Brain pericyte (primary cell): Measurements from ENCODE around the gene TLCD1.
A peak's percentile ranks its signal among the peaks of the same experiment; 100 is the strongest.

Experiments
- DNase-seq: peaks from one replicate; pipeline ENCODE4 v3.0.0-alpha.2; 2012; ENCODE audit warnings: low read depth, low spot score

The TLCD1 gene, protein sequence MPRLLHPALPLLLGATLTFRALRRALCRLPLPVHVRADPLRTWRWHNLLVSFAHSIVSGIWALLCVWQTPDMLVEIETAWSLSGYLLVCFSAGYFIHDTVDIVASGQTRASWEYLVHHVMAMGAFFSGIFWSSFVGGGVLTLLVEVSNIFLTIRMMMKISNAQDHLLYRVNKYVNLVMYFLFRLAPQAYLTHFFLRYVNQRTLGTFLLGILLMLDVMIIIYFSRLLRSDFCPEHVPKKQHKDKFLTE

GRCh38 chr17:28726226-28726626 lies at the start of gene TLCD1:
Gene TLCD1 (minus strand): TSS chr17:28726233. CDS start chr17:28726097, 136 bp downstream.
- DNase-seq = no peak

GRCh38 chr17:28774206-28774605 lies 48.2 kb upstream of the TLCD1 start:
- DNase-seq = no peak

DNA sequence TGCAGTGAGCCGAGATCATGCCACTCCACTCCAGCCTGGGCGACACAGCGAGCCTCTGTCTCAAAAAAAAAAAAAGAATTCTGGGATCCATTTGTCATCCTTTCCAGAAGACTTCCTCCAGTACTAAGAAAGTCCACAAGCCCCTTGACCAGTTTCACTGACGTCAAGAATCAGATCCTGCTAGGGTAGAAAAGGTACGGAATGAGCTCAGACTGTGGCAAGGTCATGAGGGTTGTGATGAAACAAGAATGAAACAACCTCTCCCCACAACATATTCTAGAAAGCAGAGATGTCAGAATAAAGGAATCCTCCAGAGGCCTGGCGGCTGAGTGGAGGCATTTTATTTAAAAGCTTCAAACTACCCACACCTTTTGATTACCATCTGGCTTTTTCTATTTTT lies 47.7 kb upstream of the TLCD1 start:
- no peak for DNase-seq

GRCh38 chr17:28765038-28765437 lies 39.0 kb upstream of the TLCD1 start:
- DNase-seq = no peak

- no peak for DNase-seq
These were observed 37.8 kb upstream of the TLCD1 start for GRCh38 chr17:28763804-28764266.

- no peak for DNase-seq
These were observed 37.2 kb upstream of the TLCD1 start for GRCh38 chr17:28763137-28763799.

GRCh38 chr17:28760601-28761562 lies 34.8 kb upstream of the TLCD1 start:
- DNase-seq = no peak

DNA sequence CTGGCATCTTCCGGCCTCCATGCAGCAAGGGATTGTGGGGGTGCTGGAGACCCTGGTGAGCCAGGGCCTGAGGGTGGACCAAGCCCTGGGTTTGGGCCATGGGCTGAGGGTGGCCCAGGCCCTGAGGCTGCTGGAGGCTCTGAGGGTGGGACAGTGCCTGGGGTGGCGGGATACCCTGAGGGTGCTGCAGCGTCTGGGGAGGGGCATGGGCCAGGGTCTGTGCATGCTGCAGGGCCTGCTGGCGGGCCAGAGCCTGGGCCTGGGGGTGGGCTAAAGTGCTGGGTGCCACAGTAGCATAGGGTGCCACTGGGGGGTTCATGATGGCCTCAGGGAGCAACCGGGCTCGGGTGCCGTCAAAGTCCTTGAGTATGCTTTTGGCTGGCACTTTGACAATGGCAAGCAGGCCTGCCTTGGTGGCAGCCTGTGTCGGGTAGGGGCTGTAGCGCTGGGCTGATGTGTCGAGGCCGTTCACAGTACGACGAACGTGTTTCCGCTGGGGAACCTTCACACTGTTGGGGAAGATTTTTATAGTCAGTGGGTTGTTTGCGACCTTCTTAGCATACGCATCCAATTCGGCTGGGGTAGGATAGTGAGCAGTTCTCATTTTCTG lies 33.3 kb upstream of the TLCD1 start:
- no peak for DNase-seq

DNA sequence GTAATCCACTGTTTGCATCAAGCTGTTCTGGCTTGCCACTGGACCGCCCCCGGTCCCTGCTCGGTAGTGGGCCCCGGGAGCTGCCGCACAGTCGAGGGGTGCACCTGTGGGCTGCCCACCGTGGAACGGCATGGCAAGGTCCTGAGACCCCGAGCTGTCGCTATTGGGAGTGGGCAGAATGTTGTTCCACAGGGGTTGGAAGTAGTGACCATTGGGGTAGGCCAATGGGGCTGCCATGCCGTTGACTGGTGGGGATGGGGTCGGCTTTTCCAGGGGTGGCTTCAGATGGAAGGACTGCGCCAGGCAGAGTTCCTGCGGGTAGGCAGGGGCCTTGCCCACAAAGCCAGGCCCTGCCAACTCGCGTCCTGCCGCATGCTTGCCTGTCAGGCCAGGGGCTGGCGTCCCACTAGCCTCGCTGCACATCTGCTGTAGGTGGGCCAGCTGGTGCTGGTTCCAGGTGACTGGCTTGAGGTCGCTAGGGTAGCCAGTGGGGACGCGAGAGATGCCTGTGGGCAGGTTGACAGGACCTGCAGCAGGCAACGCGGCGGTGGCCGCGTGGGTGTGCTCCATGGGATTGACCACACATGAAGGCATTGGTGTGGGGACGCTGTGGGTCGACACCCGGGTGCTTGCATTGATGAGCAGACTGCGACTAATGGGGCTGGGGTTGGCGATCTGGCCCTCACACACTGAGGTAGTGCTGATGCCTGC lies 32.5 kb upstream of the TLCD1 start:
- no peak for DNase-seq

DNA sequence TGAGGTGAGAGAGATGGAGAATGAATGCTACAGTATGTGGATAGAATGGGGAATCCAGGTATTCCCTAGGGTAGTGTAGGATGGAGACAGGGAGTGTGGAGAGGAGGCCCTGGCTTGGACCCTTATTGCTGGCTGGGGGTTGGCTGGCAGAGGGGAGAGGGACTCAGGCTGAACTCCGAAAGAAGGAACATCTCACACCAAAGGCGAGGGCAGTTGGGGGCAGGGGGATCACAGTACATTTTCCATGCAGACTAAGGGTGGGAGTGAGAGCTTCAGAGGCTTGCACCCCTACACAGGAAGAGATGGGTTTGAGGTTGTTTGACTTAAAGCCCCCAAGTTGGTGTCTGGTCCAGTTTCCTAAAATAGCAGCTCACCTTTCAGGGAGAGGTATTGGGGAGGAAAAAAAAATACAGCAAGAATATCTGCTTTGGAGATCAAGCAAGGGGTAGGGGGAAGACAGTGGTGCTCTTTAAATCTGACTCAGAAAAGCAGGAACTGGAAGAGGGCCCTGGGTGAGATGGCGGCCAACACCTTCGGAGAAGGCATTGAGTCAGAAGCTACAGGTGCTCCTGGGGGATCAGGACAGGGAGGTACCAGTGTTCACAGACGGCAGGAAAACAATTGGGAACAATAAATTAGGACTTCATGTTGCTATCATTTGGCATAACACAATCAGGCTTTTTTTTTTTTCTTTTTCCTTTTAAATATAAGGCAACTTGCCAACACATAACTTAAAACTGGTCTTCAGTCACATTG lies 30.2 kb upstream of the TLCD1 start:
- no peak for DNase-seq

DNA sequence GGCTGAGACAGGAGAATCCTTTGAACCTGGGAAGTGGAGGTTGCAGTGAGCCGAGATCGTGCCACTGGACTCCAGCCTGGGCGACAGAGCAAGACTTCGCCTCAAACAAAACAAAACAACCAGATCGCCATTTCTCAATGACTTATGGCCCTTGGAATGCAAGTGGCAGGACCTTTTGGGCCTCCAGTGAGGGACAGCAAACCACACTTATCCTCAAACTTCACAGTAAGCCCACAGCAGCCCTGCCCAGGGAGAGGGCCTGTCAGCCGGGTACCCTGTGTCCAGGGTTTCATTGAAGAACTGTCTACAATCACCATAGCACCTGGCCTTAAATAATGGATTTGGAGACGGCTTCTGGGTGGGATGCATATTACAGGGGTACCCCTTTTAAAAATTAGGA lies 29.5 kb upstream of the TLCD1 start:
- no peak for DNase-seq

DNA sequence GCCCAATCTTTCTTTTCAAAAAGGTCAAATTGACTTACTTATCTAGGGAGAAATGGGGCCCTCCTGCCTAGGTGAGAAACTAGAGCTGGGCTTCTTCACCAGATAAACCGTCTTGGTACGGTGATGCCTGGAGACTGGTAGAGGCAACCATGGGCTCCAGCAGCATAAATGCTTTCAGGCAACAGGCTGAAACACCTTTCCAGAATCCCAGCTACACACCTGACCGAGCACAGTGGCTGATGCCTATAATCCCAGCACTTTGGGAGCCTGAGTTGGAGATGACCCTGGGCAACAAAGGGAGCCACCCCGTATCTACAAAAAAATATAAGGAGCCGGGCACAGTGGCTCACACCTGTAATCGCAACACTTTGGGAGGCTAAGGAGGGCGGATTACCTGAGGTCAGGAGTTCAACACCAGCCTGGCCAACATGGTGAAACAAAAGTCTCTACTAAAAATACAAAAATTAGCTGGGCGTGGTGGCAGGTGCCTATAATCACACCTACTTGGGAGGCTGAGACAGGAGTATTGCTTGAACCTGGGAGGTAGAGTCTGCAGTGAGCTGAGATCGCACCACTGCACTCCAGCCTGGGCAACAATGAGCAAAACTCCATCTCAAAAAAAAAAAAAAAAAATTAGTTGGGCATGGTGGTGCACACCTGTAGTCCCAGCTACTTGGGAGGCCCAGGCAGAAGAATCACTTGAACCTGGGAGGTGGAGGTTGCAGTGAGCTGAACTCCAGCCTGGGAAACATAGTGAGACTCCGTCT lies 25.8 kb upstream of the TLCD1 start:
- no peak for DNase-seq

GRCh38 chr17:28750178-28751047 lies 24.4 kb upstream of the TLCD1 start:
- peak; percentile 85 for DNase-seq

- DNase-seq = no peak
These were observed 23.6 kb upstream of the TLCD1 start for GRCh38 chr17:28749516-28750177.

DNA sequence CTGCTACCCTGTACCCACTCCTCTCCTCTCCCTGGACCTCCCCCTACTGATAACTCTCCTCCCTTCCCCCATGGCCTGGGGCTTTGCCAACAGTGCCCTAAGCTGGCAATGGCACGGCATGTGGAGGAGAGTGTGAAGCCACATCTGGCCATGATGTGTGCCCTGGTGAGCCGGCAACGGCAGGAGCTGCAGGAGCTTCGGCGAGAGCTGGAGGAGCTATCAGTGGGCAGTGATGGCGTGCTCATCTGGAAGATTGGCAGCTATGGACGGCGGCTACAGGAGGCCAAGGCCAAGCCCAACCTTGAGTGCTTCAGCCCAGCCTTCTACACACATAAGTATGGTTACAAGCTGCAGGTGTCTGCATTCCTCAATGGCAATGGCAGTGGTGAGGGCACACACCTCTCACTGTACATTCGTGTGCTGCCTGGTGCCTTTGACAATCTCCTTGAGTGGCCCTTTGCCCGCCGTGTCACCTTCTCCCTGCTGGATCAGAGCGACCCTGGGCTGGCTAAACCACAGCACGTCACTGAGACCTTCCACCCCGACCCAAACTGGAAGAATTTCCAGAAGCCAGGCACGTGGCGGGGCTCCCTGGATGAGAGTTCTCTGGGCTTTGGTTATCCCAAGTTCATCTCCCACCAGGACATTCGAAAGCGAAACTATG lies 23.0 kb upstream of the TLCD1 start:
- no peak for DNase-seq

- no peak for DNase-seq
These were observed 22.0 kb upstream of the TLCD1 start for GRCh38 chr17:28747801-28748750.
